DMS53 (cell line): ENCODE measurements around the gene OPA3.
A peak's percentile ranks its signal among the peaks of the same experiment; 100 is the strongest.

Experiments
- DNase-seq: peaks from one replicate; lab custom pipeline; 2025; lab: John Stamatoyannopoulos, UW

OPA3 gene

DNA sequence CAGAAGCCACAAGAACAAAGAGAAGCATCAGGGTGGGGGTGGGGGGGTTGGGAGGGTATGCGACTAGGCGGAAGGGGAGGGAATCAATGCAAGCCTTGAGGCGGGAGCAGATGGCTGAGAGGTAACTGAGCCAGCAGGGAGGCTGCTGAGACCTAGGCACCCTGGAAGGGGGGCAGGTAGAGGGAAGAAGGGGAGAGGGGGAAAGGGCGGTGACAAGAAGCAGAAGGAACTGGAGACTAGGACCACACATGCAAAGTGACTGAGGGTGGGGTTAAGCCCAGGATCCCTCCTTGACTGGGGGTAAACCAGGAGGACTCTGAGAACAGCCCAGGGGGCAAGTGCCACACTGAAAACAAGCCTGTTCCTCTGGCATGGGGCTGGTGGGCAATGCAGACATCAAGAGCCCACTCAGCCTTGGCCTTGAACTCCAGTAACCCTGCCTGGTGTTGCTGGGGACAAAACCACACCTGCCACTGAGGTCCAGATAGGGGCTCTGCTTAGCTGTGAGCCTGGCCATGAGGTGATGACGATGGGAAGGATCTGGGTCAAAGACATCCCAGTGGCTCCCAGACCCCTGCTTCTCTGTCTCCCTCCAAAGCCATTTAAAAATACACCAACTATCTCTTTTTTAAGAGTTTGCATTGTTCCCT lies 20.3 kb downstream of the OPA3 start:
- DNase-seq = no peak

DNA sequence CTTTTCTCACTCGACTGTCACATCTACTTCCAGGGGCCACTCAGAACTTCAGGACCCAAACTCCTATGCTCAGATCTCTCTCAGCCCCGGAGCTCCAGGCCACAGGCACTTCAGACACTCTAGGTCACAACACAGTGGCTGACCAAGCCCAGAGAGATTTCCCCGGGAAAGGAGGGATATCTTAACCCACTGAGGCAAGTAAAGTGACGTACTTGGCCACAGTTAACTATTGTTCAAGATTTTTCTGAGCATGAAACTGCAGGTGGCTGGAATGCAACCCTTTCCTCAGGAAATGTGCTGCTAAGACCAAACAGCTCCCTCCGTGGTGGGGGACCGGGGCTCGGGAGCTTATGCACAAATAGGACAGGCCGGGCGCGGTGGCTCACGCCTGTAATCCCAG lies 23.9 kb downstream of the OPA3 start:
- DNase-seq = no peak

DNA sequence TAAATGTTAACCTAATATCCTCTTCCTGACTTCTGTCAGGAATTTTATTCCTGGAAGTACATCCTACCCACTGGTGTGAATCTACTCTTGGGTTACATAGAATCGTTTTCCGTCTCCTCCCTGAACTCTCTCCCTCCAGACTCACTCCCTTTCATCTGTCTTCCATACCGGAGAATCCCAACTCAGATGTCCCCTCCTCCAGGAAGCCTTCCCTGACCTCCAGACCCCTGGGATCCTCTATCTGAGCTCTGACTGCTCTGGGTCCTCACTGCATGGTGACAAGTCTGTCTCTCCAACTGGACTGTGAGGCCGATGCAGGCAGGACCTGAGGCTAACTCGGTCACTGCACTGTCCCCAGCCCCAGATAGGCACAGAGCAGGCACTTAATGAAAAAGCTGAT lies 24.6 kb downstream of the OPA3 start:
- DNase-seq = no peak

DNA sequence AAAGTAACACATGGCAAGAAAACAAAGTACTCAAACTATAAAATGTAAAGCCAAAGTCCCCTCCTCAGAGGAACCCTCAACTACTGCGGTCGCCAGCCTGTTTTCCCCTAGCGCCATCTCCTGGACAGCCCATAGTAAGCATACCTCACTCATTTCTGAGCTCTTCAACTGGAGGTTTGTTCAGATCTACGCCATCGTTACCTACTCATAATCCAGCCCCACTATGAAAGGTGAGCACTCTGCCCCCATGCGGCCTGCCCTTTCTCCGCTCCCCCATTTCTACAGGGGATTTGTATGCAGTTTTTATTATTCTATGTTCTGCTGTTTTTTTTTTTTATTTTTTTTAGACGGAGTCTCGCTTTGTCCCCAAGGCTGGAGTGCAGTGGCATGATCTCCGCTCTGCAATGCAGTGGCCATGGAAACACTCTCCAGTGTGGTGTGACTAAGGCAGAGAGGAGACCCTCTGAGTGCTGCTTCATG lies 26.2 kb downstream of the OPA3 start:
- DNase-seq = peak; percentile 57

DNA sequence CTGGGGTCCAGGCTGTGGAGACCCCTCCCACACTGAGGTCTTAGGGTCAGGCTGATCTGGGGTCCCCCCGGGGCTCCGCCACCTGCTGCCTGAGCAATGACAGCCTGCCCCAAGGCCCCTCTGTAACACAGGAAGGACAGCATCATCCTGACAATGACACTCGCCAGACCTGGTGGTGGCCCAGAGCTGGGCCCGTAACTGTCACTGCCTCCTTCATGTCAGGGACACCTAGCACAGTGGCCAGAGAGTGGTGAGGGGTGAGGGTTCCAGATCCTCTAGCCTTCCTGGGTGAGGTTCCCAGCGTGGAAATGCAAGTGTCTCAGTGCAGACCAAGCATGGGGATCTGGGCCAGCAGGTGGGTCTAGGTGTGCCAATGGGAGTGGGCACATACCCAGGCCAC lies 27.8 kb downstream of the OPA3 start:
- DNase-seq = no peak

DNA sequence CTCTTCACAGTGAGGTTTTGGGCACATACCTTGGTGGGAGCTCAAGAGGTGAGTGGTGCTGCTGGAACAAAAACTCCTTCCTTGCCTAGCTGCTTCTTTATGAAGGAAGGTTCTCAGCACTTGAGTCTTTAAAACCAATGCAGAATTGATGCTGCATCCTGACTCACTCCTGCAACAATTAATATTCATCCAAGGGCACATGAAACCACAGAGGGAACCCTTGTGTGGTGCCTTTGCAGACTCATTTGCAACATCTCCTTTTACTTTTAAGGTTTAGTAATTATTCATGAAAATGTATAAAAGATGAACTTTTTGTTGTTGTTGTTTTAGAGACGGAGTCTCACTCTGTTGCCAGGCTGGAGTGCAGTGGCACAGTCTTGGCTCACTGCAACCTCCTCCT lies 30.1 kb downstream of the OPA3 start:
- no peak for DNase-seq

DNA sequence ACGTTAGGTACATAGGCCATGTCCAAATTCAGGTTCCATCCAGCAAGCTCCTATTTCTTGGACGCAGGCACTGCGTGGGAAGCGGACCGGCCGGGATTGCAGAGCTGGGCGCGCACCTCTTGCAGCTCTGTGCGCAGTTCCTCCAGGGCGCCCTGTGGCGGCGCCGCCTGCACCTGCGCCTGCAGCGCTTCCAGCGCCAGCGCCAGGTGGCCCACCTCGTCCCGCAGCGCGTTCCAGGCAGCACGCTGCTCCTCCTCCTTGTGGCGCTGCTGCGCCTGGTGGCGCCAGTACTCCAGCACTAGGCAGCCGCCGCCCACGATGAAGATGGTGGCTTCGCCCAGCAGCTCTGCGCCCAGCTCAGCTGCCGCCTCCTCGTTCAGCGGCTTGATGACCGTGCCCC lies 31.1 kb downstream of the OPA3 start:
- no peak for DNase-seq

DNA sequence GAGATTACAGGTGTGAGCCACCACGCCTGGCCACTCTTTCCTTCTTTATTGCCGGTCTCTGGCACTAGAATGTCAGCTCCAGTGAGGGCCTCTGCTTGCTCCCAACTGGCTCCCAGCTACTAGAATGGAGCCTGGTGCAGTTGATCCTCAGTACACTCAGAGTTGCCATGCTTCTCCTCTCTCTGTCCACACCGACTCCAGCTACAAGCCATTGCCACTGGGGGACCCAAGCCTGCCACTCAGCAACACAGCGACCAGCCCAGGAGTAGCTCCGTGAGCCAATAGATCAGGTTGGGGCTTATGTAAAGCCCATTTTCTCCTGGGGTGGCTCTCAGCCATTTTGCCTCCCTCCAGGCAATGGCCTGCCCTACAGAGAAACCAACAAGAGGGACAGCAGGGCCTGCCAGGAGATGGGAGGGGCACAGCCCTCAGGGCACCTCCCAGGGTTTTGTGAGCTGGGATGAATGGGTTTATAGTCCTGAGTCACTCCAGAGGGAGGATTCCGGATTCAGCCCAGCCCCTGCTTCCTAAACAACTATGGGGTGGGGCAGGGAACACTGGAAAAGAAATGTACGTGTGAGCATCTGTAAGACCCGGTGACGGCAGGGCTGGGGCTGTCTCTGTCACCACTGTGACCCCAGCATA lies 36.5 kb downstream of the OPA3 start:
- no peak for DNase-seq

DNA sequence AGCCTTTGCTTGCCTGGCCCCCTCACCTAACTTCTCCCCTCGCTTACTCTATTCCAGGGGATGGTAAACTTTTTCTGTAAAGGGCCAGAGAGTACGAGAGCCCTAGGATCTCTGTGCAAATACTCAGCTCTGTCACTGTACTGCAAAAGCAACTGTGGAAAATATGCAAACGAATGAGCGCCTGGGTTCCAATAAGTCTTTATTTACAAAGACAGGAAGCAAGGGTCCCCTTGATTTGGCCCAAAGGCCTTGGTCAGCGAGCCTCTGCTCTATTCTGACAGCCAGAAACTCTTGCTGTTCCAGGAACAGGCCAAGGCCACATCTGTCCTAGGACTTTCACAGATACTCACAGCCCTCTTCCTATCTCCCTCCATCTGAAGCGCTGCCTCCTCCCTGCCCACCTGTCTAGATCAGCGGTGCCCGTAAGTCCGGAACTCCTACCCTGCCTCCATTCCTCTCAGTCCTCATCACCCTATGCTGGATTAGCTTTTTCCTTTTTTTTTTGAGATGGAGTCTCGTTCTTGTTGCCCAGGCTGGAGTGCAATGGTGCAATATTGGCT lies 37.3 kb downstream of the OPA3 start:
- no peak for DNase-seq

DNA sequence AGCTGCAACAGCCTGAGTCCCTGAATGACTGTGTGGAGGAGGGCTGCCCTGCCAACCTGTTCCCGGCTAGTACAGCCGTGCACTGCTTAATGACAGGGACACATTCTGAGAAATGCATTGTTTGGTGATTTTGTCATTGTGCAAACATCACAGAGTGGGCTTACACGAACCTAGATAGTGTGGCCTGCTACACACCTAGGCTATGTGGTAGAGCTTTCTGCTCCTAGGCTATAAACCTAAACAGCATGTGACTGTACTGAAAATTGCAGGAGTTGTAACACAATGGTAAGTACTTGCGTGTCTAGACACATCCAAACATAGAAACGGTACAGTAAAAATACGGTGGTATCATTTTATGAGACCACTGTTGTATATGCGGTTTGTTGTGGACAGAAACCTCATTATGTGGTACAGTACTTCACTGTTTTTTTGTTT lies 42.4 kb downstream of the OPA3 start:
- peak; percentile 43 for DNase-seq

DNA sequence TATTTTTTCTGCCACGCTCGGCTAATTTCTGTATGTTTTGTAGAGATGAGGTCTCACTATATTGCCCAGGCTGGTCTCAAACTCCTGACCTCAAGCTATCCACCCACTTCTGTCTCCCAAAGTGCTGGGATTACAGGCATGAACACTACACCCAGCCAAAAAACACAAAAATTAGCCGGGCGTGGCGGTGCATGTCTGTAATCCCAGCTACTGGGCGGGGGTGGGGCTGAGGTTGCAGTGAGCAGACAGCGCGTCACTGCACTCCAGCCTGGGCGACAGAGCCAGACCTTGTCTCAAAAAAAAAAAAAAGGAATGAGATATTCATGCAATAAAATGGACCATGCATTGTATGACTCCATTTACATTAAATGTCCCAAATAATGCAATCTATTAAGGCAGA lies 45.1 kb downstream of the OPA3 start:
- DNase-seq = no peak

DNA sequence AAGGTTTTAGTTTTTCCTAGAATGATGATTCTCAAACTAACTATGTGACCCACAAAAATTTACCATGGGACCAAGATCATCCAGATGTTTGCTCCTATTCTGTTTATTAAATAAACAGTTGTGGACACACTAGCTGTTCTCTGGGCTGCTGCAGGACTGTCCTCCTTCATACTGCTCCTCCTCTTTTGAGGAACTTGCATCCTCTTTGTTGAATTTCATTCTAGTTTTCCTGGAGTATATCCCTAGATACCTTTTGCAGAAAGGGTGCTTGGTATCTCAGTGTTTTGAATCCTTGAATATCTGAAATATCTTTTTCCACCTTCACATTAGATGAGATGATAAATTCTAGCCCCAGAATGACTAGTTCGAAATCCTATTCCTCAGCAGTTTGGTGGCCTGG lies 53.3 kb downstream of the OPA3 start:
- DNase-seq = no peak

DNA sequence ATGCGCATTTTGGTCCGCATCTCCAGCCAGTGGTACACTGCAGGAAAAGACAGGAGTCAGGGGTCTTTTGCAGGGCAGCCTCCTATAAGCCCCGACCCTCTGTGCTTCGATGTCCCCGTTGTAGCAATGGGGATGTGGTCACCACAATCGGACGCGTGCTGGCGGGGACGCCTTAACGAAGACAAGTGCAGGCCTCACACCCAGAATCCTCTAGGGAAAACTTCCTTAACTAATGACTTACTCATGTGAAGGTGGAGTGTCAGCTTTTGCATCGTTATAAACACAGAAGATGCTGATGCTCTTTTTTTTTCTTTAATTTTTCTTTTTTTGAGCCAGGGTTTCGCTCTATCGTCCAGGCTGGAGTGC lies 55.2 kb downstream of the OPA3 start:
- DNase-seq = peak; percentile 29

DNA sequence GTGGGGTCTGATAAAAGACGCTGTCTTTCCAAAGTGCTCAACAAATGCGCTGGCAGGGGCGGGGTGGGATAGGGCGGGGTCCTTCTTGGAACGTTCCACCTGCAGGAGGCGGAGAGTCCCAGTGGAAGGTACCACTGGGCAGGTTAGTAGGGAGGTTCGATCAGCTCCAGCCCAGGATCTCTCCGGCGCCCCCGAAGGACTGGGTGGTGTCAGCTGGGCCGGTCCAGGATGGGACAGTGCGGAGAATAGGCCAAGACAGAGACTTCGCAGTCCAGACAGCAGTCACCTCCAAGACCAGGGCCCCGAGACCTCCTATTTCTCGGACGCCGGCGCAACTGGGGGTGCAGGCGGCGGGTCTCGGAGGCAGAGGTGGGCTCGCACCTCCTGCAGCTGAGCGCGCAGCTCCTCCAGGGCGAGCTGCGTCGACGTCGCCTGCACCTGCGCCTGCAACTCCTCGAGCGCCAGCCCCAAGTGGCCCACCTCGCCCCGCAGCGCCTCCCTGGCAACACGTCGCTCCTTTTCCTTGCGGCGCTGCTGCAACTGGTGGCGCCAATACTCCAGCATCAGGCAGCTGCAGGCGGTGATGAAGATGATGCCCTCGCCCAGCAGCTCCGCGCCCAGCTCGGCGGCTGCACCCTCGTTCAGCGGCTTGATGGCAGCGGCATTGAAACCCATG lies 55.7 kb downstream of the OPA3 start:
- peak; percentile 79 for DNase-seq

DNA sequence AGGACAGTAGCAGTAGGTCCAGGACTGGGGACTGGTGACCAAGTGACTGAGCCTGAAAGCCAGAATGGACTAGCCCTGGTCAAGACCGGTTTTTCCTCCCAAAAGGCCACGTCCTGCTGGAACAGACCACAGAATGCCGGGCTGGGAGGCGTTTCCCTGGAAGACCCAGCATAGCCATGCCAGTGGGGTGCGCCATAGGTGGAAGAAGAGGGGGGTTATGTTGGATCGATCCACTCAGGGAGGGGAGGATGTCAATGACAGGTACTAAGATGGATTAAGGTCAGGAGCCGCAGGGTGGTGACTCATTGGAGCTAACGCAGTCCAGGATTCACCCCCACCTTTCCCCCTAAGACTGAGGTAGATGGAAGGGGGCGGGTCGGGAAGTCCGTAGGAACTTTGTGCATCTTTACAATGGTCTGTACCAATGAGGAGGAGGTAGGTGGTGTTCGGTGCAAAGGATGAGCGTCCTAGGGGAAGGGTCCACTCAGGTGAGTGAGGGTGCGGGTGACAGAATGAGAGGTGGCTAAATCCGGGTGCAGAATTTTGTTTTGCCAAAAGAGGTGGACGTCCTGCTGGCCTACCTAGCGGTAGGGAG lies 56.4 kb downstream of the OPA3 start:
- peak; percentile 70 for DNase-seq

DNA sequence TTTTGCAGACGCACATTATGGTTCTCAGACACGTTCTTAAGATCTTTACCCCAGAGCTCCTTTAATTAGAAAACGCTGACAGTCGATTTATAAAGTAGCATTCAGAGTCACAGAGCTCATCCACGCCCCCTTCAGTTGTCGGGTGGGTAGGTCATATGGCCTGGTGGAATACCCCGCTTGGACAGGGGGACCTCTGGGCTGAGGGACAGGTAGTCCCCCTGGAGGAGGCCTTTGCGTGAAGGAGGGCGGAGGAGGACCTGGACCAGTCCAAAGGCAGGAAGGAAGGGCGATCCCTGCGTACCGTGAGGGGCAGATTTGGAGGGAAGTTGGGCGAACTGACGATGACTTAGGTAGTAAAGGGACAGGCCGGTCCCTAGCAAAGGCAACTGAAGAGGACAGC lies 56.9 kb downstream of the OPA3 start:
- DNase-seq = no peak

DNA sequence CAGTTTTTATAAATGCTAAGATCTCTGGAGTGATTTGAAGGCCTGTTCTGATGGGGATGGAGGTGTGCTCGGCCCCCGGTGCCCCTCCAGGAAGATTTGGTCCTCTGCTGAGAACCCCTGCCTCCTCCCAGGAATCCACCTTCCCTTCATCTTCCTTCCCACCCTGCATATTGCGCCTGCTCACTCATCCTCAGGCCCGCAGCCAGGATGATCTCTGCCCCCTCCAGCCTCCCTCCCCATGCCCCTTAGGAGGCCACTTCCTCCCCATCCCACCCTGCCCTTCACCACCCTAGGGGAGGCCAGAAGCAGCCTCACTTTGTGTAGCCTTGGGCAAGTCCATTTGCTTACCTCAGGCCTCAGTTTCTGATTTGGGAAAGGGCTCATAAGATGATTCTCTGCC lies 57.6 kb downstream of the OPA3 start:
- DNase-seq = no peak

DNA sequence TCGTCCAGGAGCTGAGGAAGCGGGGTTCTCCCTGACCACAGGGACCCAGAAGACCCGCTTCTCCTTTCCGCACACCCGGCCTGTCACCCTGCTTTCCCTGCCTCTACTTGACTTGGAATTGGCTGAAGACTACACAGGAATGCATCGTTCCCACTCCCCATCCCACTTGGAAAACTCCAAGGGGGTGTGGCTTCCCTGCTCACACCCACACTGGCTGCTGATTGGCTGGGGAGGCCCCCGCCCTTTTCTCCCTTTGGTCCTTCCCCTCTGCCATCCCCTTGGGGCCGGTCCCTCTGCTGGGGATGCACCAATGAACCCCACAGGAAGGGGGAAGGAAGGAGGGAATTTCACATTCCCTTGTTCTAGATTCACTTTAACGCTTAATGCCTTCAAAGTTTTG lies 58.5 kb downstream of the OPA3 start:
- DNase-seq = peak; percentile 66

DNA sequence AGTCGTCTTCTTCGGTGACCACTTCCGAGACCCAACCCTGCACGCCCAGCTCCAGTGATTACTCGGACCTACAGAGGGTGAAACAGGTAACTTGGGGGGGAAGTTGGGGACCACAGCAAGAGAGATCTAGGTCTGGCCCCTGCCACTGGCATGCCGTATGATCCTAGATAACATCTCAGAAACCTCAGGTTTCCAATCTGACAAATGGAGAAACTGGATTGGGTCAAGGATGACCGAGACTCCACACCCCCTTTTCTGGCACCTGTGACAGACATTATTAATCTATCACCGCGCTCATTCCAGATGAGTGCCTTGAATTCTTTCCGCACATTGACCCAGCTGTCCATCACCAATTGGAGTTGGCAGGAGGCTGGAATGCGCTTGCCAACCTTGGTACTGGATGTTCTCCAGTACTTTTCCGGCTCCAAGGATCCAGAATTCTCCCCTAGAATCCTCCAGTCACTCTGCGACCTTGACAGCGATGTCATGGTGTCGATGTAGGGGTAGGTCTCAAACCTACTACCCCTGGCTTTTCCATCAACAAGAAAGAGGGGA lies 60.0 kb downstream of the OPA3 start:
- no peak for DNase-seq

DNA sequence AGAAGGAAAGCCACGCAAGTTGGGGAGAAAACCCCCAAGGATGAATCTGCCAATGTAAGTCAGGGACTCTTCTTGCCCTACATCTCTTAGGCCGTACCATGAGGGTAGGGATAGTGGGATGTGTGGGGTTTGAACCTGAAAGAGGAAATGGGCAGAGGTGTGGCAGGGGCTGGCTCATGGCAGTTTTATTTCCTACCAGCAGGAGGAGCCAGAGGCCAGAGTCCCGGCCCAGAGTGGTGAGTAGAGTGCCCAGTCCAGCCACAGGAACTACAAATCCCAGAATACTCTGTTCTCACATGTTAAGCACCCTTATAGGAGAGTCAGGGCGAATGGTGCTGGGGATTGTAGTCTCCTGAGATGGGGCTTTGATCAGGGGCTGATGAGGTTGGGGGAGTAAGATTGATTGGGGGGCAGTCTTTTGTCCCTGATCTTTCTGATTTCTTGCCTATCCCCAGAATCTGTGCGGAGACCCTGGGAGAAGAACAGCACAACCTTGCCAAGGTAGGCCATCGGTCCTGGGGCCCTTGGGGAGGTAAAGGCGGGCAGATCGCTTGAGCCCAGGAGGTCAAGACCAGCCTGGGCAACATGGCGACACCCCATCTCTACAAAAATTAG lies 60.9 kb downstream of the OPA3 start:
- peak; percentile 90 for DNase-seq

DNA sequence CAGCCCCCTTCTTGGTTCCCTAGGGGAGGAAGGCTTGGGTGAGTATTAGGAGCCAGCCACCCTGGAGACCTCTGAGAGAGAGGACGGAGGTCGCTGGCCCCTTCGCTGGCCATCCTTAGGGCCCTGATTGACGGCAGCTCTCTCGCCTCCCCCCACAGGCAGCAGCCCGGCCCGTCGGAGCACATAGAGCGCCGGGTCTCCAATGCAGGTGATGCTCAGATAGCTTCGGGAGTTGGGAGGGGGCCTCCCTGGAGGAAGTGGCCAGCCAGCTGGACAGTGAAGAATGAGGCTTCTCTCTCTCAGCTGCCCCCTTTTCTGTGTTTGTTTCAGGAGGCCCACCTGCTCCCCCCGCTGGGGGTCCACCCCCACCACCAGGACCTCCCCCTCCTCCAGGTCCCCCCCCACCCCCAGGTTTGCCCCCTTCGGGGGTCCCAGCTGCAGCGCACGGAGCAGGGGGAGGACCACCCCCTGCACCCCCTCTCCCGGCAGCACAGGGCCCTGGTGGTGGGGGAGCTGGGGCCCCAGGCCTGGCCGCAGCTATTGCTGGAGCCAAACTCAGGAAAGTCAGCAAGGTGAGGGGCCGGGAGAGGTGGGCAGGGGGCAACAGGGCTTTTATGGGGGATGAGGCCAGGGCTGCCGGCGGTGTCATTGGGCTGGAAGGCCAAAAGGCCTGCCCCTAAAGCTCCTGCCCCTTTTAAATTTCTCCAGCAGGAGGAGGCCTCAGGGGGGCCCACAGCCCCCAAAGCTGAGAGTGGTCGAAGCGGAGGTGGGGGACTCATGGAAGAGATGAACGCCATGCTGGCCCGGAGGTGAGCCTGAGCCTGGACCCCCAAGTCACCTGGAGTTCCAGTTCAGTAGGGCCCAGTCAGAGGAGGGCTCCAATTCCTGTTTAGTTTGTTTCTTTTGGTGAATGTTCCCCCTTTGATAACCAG lies 62.3 kb downstream of the OPA3 start:
- no peak for DNase-seq
